GM23248 (cell line): Measurements from ENCODE around the gene GLS.

Experiments used
- EZH2 ChIP-seq: fragments of 200-600 bp; sonication (generic); IDR thresholded peaks from 2 replicates; pipeline ENCODE4 v1.6.1; 2018; ENCODE audit warnings: antibody characterized with exemption, mild to moderate bottlenecking; ENCODE audit not compliant: insufficient read depth, poor library complexity, severe bottlenecking
- EZH2phosphoT487 ChIP-seq: fragments of 200-600 bp; sonication (generic); IDR thresholded peaks from 2 replicates; pipeline ENCODE4 v1.6.1; 2018; ENCODE audit warnings: antibody characterized with exemption, moderate library complexity, mild to moderate bottlenecking, low read depth; ENCODE audit not compliant: insufficient read depth

DNA sequence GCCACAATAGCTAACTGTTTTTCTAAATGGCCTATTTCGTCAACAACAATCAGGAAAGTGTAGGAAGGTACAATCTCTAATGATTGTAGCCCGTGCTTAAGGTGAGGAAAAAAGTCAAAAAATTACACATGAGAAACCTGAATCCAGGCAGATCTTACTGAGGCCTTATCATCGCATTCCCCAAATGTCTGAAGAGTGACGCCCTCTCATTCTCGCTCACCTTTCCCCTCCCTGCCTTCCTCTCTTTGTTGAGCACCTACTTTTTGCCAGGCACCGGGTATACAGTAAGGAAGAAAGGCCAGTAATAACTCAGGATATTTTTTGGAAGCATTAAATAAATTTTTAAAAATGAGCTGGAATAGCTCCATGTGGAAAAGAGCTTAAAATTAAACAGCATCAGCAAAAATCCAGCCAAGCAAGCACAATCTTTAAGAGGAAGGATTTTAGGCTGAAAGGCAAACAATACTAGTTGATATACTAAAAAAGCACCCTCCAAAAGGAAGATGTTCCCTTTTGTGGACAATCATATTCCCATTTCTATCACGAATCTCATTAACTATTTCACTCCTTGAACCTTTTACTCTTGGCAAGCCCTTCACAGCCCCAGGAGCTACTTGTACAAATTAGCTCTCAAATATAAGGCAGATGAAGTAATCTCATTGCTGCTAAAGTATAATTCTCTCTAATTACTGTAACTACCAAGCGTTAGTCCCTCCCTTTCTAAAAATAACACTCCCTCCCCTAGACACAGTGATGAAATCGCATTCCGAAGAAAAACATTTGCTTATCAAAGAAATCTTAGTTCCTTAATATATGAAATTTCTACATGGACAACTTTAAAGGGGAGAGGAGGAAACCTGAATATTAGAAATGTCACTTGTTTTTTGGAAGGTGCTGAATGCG lies 93.4 kb downstream of the GLS start:
- TF ChIP-seq EZH2 (no peak), EZH2phosphoT487 (no peak)
